CD14-positive monocyte (primary cell): ENCODE data around the gene TSC22D3. TPM values are rescaled to one million over a fixed set of nuclear protein-coding genes. Genes with fewer than 3 reads are reported as not detected.

Experiments used
- DNase-seq, 3 donors: peaks; one replicate each; pipeline ENCODE4 v3.0.0-alpha.2; 2011 to 2022
- H2AFZ ChIP-seq: 2 replicates; pipeline ENCODE4 v1.6.0; 2012; ENCODE audit warnings: mild to moderate bottlenecking, low read depth, low read length, inconsistent platforms; ENCODE audit not compliant: insufficient read depth, poor library complexity, severe bottlenecking
- H3K27ac ChIP-seq, 2 donors: 1 replicate in 1 of 2; 2 replicates in 1 of 2; pipeline ENCODE4 v1.5.1; 2012 to 2013; ENCODE audit warnings: low read length in 2 of 2, control low read depth in 1 of 2, inconsistent platforms in 1 of 2, low read depth in 1 of 2, mild to moderate bottlenecking in 1 of 2
- H3K27me3 ChIP-seq, 2 donors: one replicate each; pipeline versions ENCODE4 v1.6.0 to v1.6.1; 2011 to 2013; ENCODE audit warnings: low read length in 2 of 2; ENCODE audit not compliant: control insufficient read depth in 2 of 2, insufficient read depth in 2 of 2
- H3K36me3 ChIP-seq, 2 donors: replicated peaks in 1 of 2; 1 replicate in 1 of 2; 2 replicates in 1 of 2; pipeline versions ENCODE4 v1.5.1 to v1.6.1; 2012 to 2013; ENCODE audit warnings: low read length in 2 of 2, control low read depth in 1 of 2, inconsistent platforms in 1 of 2, mild to moderate bottlenecking in 1 of 2; ENCODE audit not compliant: insufficient read depth in 2 of 2, control insufficient read depth in 1 of 2
- H3K4me1 ChIP-seq, 2 donors: 1 replicate in 1 of 2; 2 replicates in 1 of 2; pipeline versions ENCODE4 v1.5.1 to v1.6.1; 2012 to 2013; ENCODE audit warnings: low read length in 2 of 2, control low read depth in 1 of 2, inconsistent platforms in 1 of 2, mild to moderate bottlenecking in 1 of 2, moderate library complexity in 1 of 2; ENCODE audit not compliant: insufficient read depth in 2 of 2, control insufficient read depth in 1 of 2
- H3K4me2 ChIP-seq: replicated peaks from 2 replicates; pipeline ENCODE3; 2012; ENCODE audit warnings: low read length, moderate library complexity, mild to moderate bottlenecking; ENCODE audit not compliant: poor library complexity, severe bottlenecking; ENCODE audit errors: extremely low read depth
- H3K4me3 ChIP-seq, 3 experiments: fragments of 200-600 bp in 1 of 3; sonication (generic) in 1 of 3; replicated peaks in 1 of 3; 1 replicate in 2 of 3; 2 replicates in 1 of 3; pipeline ENCODE4 v1.5.1; 2011 to 2013; ENCODE audit warnings: low read length in 3 of 3, mild to moderate bottlenecking in 3 of 3, control low read depth in 2 of 3, low read depth in 2 of 3, inconsistent platforms in 1 of 3, moderate library complexity in 1 of 3
- H3K79me2 ChIP-seq: 2 replicates; pipeline ENCODE4 v1.6.0; 2012; ENCODE audit warnings: mild to moderate bottlenecking, control low read depth, inconsistent platforms, low read length, moderate library complexity; ENCODE audit not compliant: insufficient read depth
- H3K9ac ChIP-seq: 2 replicates; pipeline ENCODE4 v1.6.0; 2017; ENCODE audit warnings: low read length, mild to moderate bottlenecking; ENCODE audit not compliant: insufficient read depth, poor library complexity, severe bottlenecking
- H3K9me3 ChIP-seq, 2 donors: replicated peaks in 1 of 2; 1 replicate in 1 of 2; 2 replicates in 1 of 2; pipeline versions ENCODE4 v1.5.1 to v1.6.1; 2012 to 2013; ENCODE audit warnings: low read length in 2 of 2, control low read depth in 1 of 2; ENCODE audit not compliant: control insufficient read depth in 1 of 2, insufficient read depth in 1 of 2
- H4K20me1 ChIP-seq: 2 replicates; pipeline ENCODE4 v1.6.0; 2012; ENCODE audit warnings: mild to moderate bottlenecking, low read length, control low read depth, moderate library complexity; ENCODE audit not compliant: insufficient read depth
- H3K27ac Mint-ChIP-seq, 7 donors: one replicate each; pipeline ENCODE4 v1.8.0; 2020; ENCODE audit warnings: mild to moderate bottlenecking in 7 of 7, mixed read lengths in 7 of 7, moderate library complexity in 6 of 7, inconsistent platforms in 2 of 7
- H3K27me3 Mint-ChIP-seq, 3 donors: one replicate each; pipeline ENCODE4 v1.8.0; 2021 to 2022; ENCODE audit warnings: low read depth in 3 of 3, mild to moderate bottlenecking in 3 of 3, mixed read lengths in 3 of 3, moderate library complexity in 3 of 3, inconsistent platforms in 1 of 3
- H3K36me3 Mint-ChIP-seq, 2 donors: one replicate each; pipeline ENCODE4 v1.8.0; 2020; ENCODE audit warnings: mixed read lengths in 2 of 2, inconsistent platforms in 1 of 2, mild to moderate bottlenecking in 1 of 2
- H3K4me1 Mint-ChIP-seq: one replicate; pipeline ENCODE4 v1.8.0; 2020; ENCODE audit warnings: mild to moderate bottlenecking, mixed read lengths
- H3K4me3 Mint-ChIP-seq, 2 donors: one replicate each; pipeline ENCODE4 v1.8.0; 2020; ENCODE audit warnings: mild to moderate bottlenecking in 2 of 2, mixed read lengths in 2 of 2, moderate library complexity in 1 of 2
- H3K9me3 Mint-ChIP-seq, 7 donors: one replicate each; pipeline ENCODE4 v1.8.0; 2020 to 2022; ENCODE audit warnings: mixed read lengths in 7 of 7, mild to moderate bottlenecking in 6 of 7, moderate library complexity in 6 of 7, inconsistent platforms in 2 of 7
- CTCF ChIP-seq: fragments of 200-600 bp; IDR thresholded peaks from one replicate; pipeline ENCODE4 v1.8.0; 2022; ENCODE audit warnings: antibody characterized with exemption, mild to moderate bottlenecking
- WGBS: methylation state at CpG from one replicate; pipeline ENCODE4 v1.1.5; 2013; ENCODE audit warnings: missing lambda C conversion rate; ENCODE audit not compliant: insufficient coverage; 5-methylcytosine and 5-hydroxymethylcytosine counted together
- intact Hi-C, 2 donors: fragments of 100-400 bp; cut with micrococcal nuclease; formaldehyde crosslinking; loops; one replicate each; pipeline versions ENCODE4 v1.15.0 to v1.15.1; 2023
- polyA plus RNA-seq, 3 donors: library from polyadenylated mRNA; depleted of rRNA in 1 of 3; unstranded in 2 of 3; stranded (reverse) in 1 of 3; fragments of 300-500 nt in 2 of 3; fragments of >200 nt in 1 of 3; fragmentation: Illumina TruSeq in 2 of 3; gene quantifications; 1 replicate in 2 of 3; 2 replicates in 1 of 3; pipeline ENCODE4 v1.2.3, GENCODE V29; 2012 to 2021

The TSC22D3 gene
- polyA plus RNA-seq, 3 donors: 171 to 1,562 (median 326) TPM

GRCh38 chrX:107674480-107675364 lies 100.9 kb downstream of the TSC22D3 start:
- Mint-ChIP-seq H3K27me3 (peaks cover 0 to 8% (median 3%) of the 10 kb centered on the region in 3 donors), H3K9me3 (no peaks in the 10 kb centered on the region), H3K4me3 (peak overlapping the region; percentile 82 to 91), H3K4me1 (peaks cover 59% of the 10 kb centered on the region), H3K36me3 (no peaks in the 10 kb centered on the region), H3K27ac (peak overlapping the region; percentile 89 to 99 (median 97))
- peak; percentile 81 to 89 (median 86) for DNase-seq
- Histone ChIP-seq H3K4me3 (peak overlapping the region in 2 of 3 experiments; percentile 69 to 75), H3K4me1 (peaks cover 63 to 68% of the 10 kb centered on the region in 2 donors), H3K79me2 (peaks cover 12% of the 10 kb centered on the region), H3K9ac (peak overlapping the region; percentile 86), H3K27me3 (no peaks in the 10 kb centered on the region), H3K4me2 (peak overlapping the region; percentile 63), H3K9me3 (no peaks in the 10 kb centered on the region), H3K36me3 (no peaks in the 10 kb centered on the region), H2AFZ (no peak overlapping the region), H3K27ac (peak overlapping the region; percentile 87 to 95), H4K20me1 (no peaks in the 10 kb centered on the region)
- WGBS: 36% methylated on average over 2 of the region's 9 CpGs
- TF ChIP-seq CTCF: no peak
- intact Hi-C loops: loop anchor here (2.0 kb wide), 1 partner anchor 42 kb away; no protein-coding TSS in a partner anchor

- Mint-ChIP-seq H3K36me3 (no peaks in the 10 kb centered on the region), H3K9me3 (no peaks in the 10 kb centered on the region), H3K4me1 (peaks cover 54% of the 10 kb centered on the region), H3K27ac (peak overlapping the region; percentile 89 to 99 (median 97)), H3K27me3 (peaks cover 0 to 8% (median 3%) of the 10 kb centered on the region in 3 donors), H3K4me3 (peak overlapping the region; percentile 55 to 91)
- H2AFZ ChIP-seq: no peak overlapping the region
- 0% methylated on average over 1 of the region's 7 CpGs for WGBS
- intact Hi-C loops: loop anchor here (2.0 kb wide), 1 partner anchor 43 kb away; no protein-coding TSS in a partner anchor
- DNase-seq: peak; percentile 88 to 90 (median 90)
- no peaks in the 10 kb centered on the region for H3K36me3 ChIP-seq
- peak overlapping the region in 2 of 3 experiments; percentile 3 to 75 for H3K4me3 ChIP-seq
- H3K4me2 ChIP-seq: peak overlapping the region; percentile 63
- peaks cover 56 to 61% of the 10 kb centered on the region in 2 donors for H3K4me1 ChIP-seq
- TF ChIP-seq CTCF: no peak
- no peaks in the 10 kb centered on the region for H3K9me3 ChIP-seq
- H3K9ac ChIP-seq: peak overlapping the region; percentile 86
- H3K27me3 ChIP-seq: no peaks in the 10 kb centered on the region
- H3K27ac ChIP-seq: peak overlapping the region; percentile 87 to 95
- peaks cover 12% of the 10 kb centered on the region for H3K79me2 ChIP-seq
- no peaks in the 10 kb centered on the region for H4K20me1 ChIP-seq
Observed at GRCh38 chrX:107673933-107674479, 101.6 kb downstream of the TSC22D3 start.
